Measurements from ENCODE around the gene NCOR1.

NCOR1 gene

DNA sequence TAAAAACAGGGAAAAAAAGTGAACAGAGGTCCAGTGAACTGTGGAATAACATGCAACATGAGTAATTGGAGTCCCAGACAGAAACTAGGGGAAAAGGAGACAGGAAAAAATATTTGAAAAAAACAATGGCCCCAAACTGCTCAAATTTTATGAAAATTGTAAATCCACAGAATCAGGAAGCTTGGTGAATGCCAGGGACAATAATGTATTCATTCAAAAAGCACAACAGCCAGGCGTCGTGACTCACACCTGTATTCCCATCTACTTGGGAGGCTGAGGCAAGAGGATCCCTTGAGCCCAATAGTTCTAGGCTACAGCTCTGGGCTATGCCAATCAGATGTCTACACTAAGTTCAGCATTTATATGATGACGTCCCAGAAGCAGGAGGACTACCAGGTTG, 23.7 kb downstream of the NCOR1 start:
- no peak for DNase-seq
- TF ChIP-seq, protein P1, sequence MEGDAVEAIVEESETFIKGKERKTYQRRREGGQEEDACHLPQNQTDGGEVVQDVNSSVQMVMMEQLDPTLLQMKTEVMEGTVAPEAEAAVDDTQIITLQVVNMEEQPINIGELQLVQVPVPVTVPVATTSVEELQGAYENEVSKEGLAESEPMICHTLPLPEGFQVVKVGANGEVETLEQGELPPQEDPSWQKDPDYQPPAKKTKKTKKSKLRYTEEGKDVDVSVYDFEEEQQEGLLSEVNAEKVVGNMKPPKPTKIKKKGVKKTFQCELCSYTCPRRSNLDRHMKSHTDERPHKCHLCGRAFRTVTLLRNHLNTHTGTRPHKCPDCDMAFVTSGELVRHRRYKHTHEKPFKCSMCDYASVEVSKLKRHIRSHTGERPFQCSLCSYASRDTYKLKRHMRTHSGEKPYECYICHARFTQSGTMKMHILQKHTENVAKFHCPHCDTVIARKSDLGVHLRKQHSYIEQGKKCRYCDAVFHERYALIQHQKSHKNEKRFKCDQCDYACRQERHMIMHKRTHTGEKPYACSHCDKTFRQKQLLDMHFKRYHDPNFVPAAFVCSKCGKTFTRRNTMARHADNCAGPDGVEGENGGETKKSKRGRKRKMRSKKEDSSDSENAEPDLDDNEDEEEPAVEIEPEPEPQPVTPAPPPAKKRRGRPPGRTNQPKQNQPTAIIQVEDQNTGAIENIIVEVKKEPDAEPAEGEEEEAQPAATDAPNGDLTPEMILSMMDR (IDR thresholded peaks at IDR 0.05): no peak
- Mint-ChIP-seq H3K9me3 (no peaks in the 10 kb centered on the region), H3K27me3 (ENCODE audit: low read depth, poor library complexity) (no peaks in the 10 kb centered on the region), H3K36me3 (ENCODE audit: low read depth) (peaks cover 54% of the 10 kb centered on the region), H3K4me3 (no peak overlapping the region), H3K4me1 (no peaks in the 10 kb centered on the region), H3K27ac (no peak overlapping the region)

DNA sequence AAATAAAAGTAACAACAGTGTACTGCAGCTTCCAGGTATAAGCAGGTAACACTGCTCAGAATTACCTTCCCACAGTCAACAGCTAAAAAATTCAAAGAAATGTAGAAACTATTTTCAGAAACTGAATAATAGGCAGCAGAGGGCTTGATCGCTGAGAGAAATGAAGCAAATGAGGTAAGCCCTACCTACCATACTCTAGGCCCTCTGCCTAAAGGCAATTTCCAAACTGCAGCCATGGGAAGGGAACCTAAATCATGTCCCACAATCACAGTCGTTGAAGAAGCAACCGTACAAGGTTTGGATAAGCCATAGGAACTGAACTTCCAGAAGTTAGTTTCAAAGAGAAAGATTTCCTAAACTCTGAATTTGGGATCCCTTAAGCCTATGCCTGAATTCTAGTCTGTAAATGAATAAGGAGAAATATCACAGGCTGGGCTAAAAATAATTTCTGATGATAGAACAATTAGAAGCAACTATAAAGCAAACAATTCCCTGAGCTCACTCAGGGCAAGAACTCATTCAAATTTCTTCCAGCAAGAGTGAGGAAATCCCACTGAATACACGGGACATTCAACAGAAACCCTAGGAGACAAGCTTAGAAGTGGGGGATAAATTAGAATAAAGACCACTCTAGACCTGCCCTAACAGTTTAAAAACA, 24.5 kb downstream of the NCOR1 start:
- Mint-ChIP-seq H3K27me3 (ENCODE audit: low read depth, poor library complexity) (no peaks in the 10 kb centered on the region), H3K36me3 (ENCODE audit: low read depth) (peaks cover 61% of the 10 kb centered on the region), H3K27ac (peak overlapping the region; percentile 77), H3K9me3 (no peaks in the 10 kb centered on the region), H3K4me3 (no peak overlapping the region), H3K4me1 (no peaks in the 10 kb centered on the region)
- TF ChIP-seq, protein P1 (IDR thresholded peaks at IDR 0.05): no peak
- DNase-seq: no peak

DNA sequence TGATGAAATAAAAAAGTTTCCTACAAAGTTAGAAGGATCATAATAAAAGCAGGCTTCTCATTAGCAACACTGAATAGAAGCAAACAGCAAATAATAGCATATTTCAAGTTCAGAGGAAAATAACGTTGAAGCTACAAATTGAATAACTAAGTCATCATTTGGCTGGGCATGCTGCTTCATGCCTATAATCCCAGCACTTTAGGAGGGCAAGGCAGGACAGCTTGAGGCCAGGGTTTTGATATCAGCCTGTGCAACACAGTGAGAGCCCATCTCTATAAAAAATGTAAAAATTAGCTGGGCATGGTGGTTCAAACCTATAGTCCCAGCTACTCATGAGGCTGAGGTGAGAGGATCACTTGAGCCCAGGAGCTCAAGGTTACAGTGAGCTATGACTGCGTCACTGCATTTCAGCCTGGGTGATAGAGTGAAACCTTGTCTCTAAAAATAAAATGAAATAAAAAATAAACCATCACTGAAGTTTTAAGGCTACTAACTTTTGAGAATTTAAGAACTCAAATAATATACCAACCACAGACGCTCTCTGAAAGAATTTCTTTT, 25.5 kb downstream of the NCOR1 start:
- no peak for DNase-seq
- no peaks in the 10 kb centered on the region for H3K27me3 Mint-ChIP-seq (ENCODE audit: low read depth, poor library complexity)
- H3K36me3 Mint-ChIP-seq (ENCODE audit: low read depth): peaks cover 64% of the 10 kb centered on the region
- H3K27ac Mint-ChIP-seq: peak overlapping the region; percentile 77
- no peaks in the 10 kb centered on the region for H3K9me3 Mint-ChIP-seq
- no peak overlapping the region for H3K4me3 Mint-ChIP-seq
- no peaks in the 10 kb centered on the region for H3K4me1 Mint-ChIP-seq
- TF ChIP-seq, protein P1 (IDR thresholded peaks at IDR 0.05): no peak

DNA sequence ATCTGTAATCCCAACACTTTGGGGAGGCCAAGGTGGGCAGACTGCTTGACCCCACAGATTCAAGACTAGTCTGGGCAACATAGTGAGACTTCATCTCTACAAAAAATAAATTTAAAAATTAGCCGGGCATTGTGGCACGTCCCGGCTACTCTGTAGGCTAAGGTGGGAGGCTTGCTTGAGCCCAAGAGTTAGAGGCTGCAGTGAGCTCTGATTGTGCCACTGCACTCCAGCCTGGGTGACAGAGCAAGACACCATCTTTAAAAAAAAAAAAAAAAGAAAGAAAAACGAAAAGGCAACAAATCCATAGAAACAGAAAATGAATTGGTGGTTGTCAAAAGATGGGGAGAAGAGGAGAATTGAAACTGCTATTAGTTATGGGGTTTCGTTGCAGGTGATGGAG, 27.7 kb downstream of the NCOR1 start:
- no peaks in the 10 kb centered on the region for H3K27me3 Mint-ChIP-seq (ENCODE audit: low read depth, poor library complexity)
- H3K4me3 Mint-ChIP-seq: no peak overlapping the region
- no peak overlapping the region for H3K27ac Mint-ChIP-seq
- peaks cover 9% of the 10 kb centered on the region for H3K9me3 Mint-ChIP-seq
- H3K4me1 Mint-ChIP-seq: no peaks in the 10 kb centered on the region
- TF ChIP-seq, protein P1 (IDR thresholded peaks at IDR 0.05): no peak
- H3K36me3 Mint-ChIP-seq (ENCODE audit: low read depth): peaks cover 67% of the 10 kb centered on the region
- DNase-seq: no peak

DNA sequence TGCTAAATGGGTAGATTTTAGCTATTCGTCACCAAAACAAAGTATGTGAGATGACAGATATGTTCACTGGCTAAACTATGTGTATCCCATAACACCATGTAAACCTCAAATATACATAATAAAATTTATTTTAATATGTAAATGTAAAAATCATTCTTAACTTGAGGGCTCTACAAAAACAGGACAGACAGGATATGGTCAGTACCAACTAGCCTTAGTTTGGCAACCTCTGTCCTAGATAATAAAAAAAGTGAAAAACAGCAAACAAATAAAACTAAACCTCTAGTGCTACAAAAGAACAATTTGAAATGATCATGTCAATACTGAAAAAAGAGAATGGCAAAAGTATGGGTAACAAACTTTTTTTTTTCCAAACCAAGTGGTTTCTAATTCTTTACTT, 33.8 kb downstream of the NCOR1 start:
- no peak for DNase-seq
- no peaks in the 10 kb centered on the region for H3K4me1 Mint-ChIP-seq
- no peak overlapping the region for H3K27ac Mint-ChIP-seq
- TF ChIP-seq, protein P1 (IDR thresholded peaks at IDR 0.05): no peak
- H3K4me3 Mint-ChIP-seq: no peak overlapping the region
- peaks cover 24% of the 10 kb centered on the region for H3K9me3 Mint-ChIP-seq
- peaks cover 83% of the 10 kb centered on the region for H3K36me3 Mint-ChIP-seq (ENCODE audit: low read depth)
- H3K27me3 Mint-ChIP-seq (ENCODE audit: low read depth, poor library complexity): no peaks in the 10 kb centered on the region

DNA sequence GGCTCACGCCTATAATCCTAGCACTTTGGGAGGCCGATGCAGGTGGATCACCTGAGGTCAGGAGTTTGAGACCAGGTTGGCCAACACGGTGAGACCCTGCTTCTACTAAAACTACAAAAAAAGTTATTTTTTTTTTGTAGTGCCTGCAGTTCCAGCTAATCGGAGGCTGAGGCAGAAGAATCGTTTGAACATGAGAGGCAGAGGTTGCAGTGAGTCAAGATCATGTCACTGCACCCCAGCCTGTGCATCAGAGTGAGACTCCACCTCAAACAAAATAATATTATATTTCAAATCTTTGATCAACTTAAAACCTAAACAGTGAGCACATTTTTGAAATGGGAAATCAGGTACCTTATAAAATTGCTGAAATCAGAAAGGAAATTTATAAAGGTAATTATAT, 36.5 kb downstream of the NCOR1 start:
- Mint-ChIP-seq H3K4me1 (no peaks in the 10 kb centered on the region), H3K27ac (no peak overlapping the region), H3K4me3 (no peak overlapping the region), H3K9me3 (peaks cover 24% of the 10 kb centered on the region), H3K27me3 (ENCODE audit: low read depth, poor library complexity) (no peaks in the 10 kb centered on the region), H3K36me3 (ENCODE audit: low read depth) (peaks cover 70% of the 10 kb centered on the region)
- no peak for DNase-seq
- TF ChIP-seq, protein P1 (IDR thresholded peaks at IDR 0.05): no peak
